Measurements from ENCODE around the gene TSHZ2. TPM values are rescaled to one million over a fixed set of nuclear protein-coding genes. Genes with fewer than 3 reads are reported as not detected.

Gene TSHZ2
- total RNA-seq, 1 donor = 3.6 TPM

GRCh38 chr20:53250456-53250855, 278.3 kb downstream of the TSHZ2 start:
- H3K27ac ChIP-seq (ENCODE audit: low read depth, low read length) = no peak overlapping the region
- no peaks in the 10 kb centered on the region for H3K27me3 ChIP-seq (ENCODE audit: insufficient read depth, low read length)
- H3K36me3 ChIP-seq (ENCODE audit: insufficient read depth, low read length) = no peaks in the 10 kb centered on the region
- no peak overlapping the region for H3K4me2 ChIP-seq (ENCODE audit: insufficient read depth, low read length)
- no peaks in the 10 kb centered on the region for H4K20me1 ChIP-seq (ENCODE audit: insufficient read depth, low read length)
- no peaks in the 10 kb centered on the region for H3K4me1 ChIP-seq (ENCODE audit: insufficient read depth, low read length)
- H2AFZ ChIP-seq (ENCODE audit: low read length) = no peak overlapping the region
- no peaks in the 10 kb centered on the region for H3K9me3 ChIP-seq (ENCODE audit: low read depth, low read length)
- no peak overlapping the region for H3K4me3 ChIP-seq (ENCODE audit: insufficient read depth, low read length)
- H3K79me2 ChIP-seq (ENCODE audit: insufficient read depth, low read length) = no peaks in the 10 kb centered on the region
- DNase-seq (ENCODE audit: insufficient read length, low spot score, missing footprints) = no peak
- no peak for TF ChIP-seq CTCF (IDR thresholded peaks at IDR 0.05; ENCODE audit: extremely low read depth, low read depth, low read length)

- H4K20me1 ChIP-seq (ENCODE audit: insufficient read depth, low read length) = no peaks in the 10 kb centered on the region
- H3K4me3 ChIP-seq (ENCODE audit: insufficient read depth, low read length) = no peak overlapping the region
- no peaks in the 10 kb centered on the region for H3K79me2 ChIP-seq (ENCODE audit: insufficient read depth, low read length)
- no peak overlapping the region for H3K27ac ChIP-seq (ENCODE audit: low read depth, low read length)
- no peaks in the 10 kb centered on the region for H3K36me3 ChIP-seq (ENCODE audit: insufficient read depth, low read length)
- no peaks in the 10 kb centered on the region for H3K27me3 ChIP-seq (ENCODE audit: insufficient read depth, low read length)
- no peaks in the 10 kb centered on the region for H3K9me3 ChIP-seq (ENCODE audit: low read depth, low read length)
- H3K4me2 ChIP-seq (ENCODE audit: insufficient read depth, low read length) = no peak overlapping the region
- H2AFZ ChIP-seq (ENCODE audit: low read length) = no peak overlapping the region
- TF ChIP-seq CTCF (IDR thresholded peaks at IDR 0.05; ENCODE audit: extremely low read depth, low read depth, low read length) = no peak
- H3K4me1 ChIP-seq (ENCODE audit: insufficient read depth, low read length) = no peaks in the 10 kb centered on the region
- DNase-seq (ENCODE audit: insufficient read length, low spot score, missing footprints) = no peak
These were observed 279.8 kb downstream of the TSHZ2 start for GRCh38 chr20:53252002-53252401.

- Histone ChIP-seq H3K27ac (ENCODE audit: low read depth, low read length) (no peak overlapping the region), H3K4me2 (ENCODE audit: insufficient read depth, low read length) (no peak overlapping the region), H3K27me3 (ENCODE audit: insufficient read depth, low read length) (no peaks in the 10 kb centered on the region), H2AFZ (ENCODE audit: low read length) (no peak overlapping the region), H4K20me1 (ENCODE audit: insufficient read depth, low read length) (no peaks in the 10 kb centered on the region), H3K36me3 (ENCODE audit: insufficient read depth, low read length) (no peaks in the 10 kb centered on the region), H3K9me3 (ENCODE audit: low read depth, low read length) (no peaks in the 10 kb centered on the region), H3K79me2 (ENCODE audit: insufficient read depth, low read length) (no peaks in the 10 kb centered on the region), H3K4me1 (ENCODE audit: insufficient read depth, low read length) (no peaks in the 10 kb centered on the region), H3K4me3 (ENCODE audit: insufficient read depth, low read length) (no peak overlapping the region)
- no peak for TF ChIP-seq CTCF (IDR thresholded peaks at IDR 0.05; ENCODE audit: extremely low read depth, low read depth, low read length)
- DNase-seq (ENCODE audit: insufficient read length, low spot score, missing footprints) = no peak
These were observed 281.5 kb downstream of the TSHZ2 start for GRCh38 chr20:53253668-53254067.

GRCh38 chr20:53255102-53255710, 283.0 kb downstream of the TSHZ2 start:
- Histone ChIP-seq H3K4me3 (ENCODE audit: insufficient read depth, low read length) (no peak overlapping the region), H4K20me1 (ENCODE audit: insufficient read depth, low read length) (no peaks in the 10 kb centered on the region), H3K9me3 (ENCODE audit: low read depth, low read length) (no peaks in the 10 kb centered on the region), H3K4me2 (ENCODE audit: insufficient read depth, low read length) (no peak overlapping the region), H3K4me1 (ENCODE audit: insufficient read depth, low read length) (no peaks in the 10 kb centered on the region), H3K27me3 (ENCODE audit: insufficient read depth, low read length) (no peaks in the 10 kb centered on the region), H2AFZ (ENCODE audit: low read length) (no peak overlapping the region), H3K36me3 (ENCODE audit: insufficient read depth, low read length) (no peaks in the 10 kb centered on the region), H3K79me2 (ENCODE audit: insufficient read depth, low read length) (no peaks in the 10 kb centered on the region), H3K27ac (ENCODE audit: low read depth, low read length) (no peak overlapping the region)
- no peak for DNase-seq (ENCODE audit: insufficient read length, low spot score, missing footprints)
- no peak for TF ChIP-seq CTCF (IDR thresholded peaks at IDR 0.05; ENCODE audit: extremely low read depth, low read depth, low read length)
